AG08396 (cell line): Measurements from ENCODE around the gene ACSL4.

Experiments used
- DNase-seq: peaks from one replicate; pipeline ENCODE4 v3.0.0; 2012; ENCODE audit warnings: low spot score, mixed read lengths

Gene ACSL4

DNA sequence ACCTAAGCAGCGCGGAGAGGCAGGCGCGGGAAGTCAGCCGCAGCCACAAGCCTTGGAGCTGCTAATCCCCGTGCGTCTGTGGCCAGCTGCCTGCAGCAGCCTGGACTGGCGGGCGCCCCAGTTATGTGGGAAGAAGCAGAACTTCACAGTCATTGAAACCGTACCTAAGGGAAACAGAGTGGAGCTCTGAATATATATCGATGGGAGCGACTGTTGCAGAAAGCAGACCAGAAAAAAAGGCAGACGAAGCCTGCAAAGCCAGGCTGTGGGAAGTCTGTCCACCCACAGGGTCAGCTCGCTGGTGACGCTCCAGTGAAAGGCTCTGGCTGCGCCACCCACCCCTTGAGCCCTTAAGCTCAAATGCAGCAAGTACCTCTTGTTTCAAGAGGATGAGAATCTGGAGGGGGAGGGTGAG, 132.8 kb downstream of the ACSL4 start:
- no peak for DNase-seq

- no peak for DNase-seq
These were observed 137.0 kb downstream of the ACSL4 start for GRCh38 chrX:109596015-109596414.
